ENCODE measurements around the gene VWC2L.

VWC2L gene

DNA sequence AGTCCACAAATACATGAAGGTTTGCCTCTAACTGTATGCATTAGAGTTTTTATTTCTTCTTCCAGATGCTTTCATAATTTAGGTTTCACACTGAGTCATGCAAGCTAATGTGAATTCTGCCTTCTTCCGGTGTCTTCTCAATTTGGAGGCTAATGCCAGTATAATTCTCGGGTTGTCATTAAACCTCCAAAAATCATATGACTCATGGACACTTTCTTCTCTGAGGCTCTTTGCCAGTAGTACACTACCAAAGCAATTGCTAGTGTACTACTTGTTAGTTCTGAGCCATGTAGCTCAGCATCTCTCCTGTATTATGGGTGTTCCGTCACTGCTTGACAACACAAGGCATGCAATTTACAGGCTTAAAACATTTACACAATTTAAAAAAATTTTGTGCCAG is 137.1 kb downstream of the VWC2L start:
- Histone ChIP-seq H2AFZ (ENCODE audit: low read length) (no peak overlapping the region), H3K4me1 (ENCODE audit: low read length) (no peaks in the 10 kb centered on the region), H3F3A (ENCODE audit: insufficient read depth, low read length) (no peaks in the 10 kb centered on the region), H3K9ac (ENCODE audit: low read length) (no peak overlapping the region), H3K4me3 (ENCODE audit: low read length) (no peak overlapping the region), H3K27me3 (replicated peaks; ENCODE audit: insufficient read depth, low read length) (no peaks in the 10 kb centered on the region), H3K9me3 (replicated peaks; ENCODE audit: insufficient read depth, low read length) (no peaks in the 10 kb centered on the region), H3K9me2 (replicated peaks; ENCODE audit: insufficient read depth, low read length) (no peaks in the 10 kb centered on the region), H3K36me3 (replicated peaks; ENCODE audit: insufficient read depth, low read length) (no peaks in the 10 kb centered on the region), H4K20me1 (ENCODE audit: insufficient read depth, low read length) (no peaks in the 10 kb centered on the region), H3K79me2 (ENCODE audit: low read length) (no peaks in the 10 kb centered on the region), H3K4me2 (ENCODE audit: low read depth, low read length) (no peak overlapping the region), H3K27ac (ENCODE audit: low read length) (no peak overlapping the region)
- TF ChIP-seq EZH2 (optimal IDR thresholded peaks at IDR 0.05; ENCODE audit: low read depth, low read length) (no peak), EZH2phosphoT487 (IDR thresholded peaks at IDR 0.05; ENCODE audit: low read length) (no peak)
- TF ChIP-seq, protein P1, sequence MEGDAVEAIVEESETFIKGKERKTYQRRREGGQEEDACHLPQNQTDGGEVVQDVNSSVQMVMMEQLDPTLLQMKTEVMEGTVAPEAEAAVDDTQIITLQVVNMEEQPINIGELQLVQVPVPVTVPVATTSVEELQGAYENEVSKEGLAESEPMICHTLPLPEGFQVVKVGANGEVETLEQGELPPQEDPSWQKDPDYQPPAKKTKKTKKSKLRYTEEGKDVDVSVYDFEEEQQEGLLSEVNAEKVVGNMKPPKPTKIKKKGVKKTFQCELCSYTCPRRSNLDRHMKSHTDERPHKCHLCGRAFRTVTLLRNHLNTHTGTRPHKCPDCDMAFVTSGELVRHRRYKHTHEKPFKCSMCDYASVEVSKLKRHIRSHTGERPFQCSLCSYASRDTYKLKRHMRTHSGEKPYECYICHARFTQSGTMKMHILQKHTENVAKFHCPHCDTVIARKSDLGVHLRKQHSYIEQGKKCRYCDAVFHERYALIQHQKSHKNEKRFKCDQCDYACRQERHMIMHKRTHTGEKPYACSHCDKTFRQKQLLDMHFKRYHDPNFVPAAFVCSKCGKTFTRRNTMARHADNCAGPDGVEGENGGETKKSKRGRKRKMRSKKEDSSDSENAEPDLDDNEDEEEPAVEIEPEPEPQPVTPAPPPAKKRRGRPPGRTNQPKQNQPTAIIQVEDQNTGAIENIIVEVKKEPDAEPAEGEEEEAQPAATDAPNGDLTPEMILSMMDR (IDR thresholded peaks at IDR 0.05; ENCODE audit: low read length), result no peak
- DNase-seq, result no peak

DNA sequence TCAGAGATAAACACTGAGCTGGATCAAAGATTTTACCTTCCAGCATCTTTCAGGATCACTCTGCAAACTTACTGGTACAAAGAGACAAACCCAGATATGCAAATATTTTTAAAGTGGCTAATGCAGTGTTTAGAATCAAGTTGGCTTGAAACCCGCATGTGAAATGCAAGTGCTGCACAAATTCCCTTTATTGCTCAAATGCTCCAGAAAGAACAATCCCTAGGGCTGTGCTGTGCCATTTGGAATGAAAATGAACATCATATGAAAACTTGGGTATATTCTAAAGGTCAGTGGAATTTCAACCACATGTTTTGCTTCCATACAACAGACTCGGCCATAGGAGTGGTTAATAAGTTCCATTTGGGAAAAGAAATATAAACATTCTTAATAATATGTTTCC is 139.1 kb downstream of the VWC2L start:
- Histone ChIP-seq H2AFZ (ENCODE audit: low read length) (no peak overlapping the region), H3K27ac (ENCODE audit: low read length) (no peak overlapping the region), H3K9ac (ENCODE audit: low read length) (no peak overlapping the region), H3K9me3 (replicated peaks; ENCODE audit: insufficient read depth, low read length) (no peaks in the 10 kb centered on the region), H3K36me3 (replicated peaks; ENCODE audit: insufficient read depth, low read length) (no peaks in the 10 kb centered on the region), H3K9me2 (replicated peaks; ENCODE audit: insufficient read depth, low read length) (no peaks in the 10 kb centered on the region), H3K27me3 (replicated peaks; ENCODE audit: insufficient read depth, low read length) (no peaks in the 10 kb centered on the region), H4K20me1 (ENCODE audit: insufficient read depth, low read length) (no peaks in the 10 kb centered on the region), H3K4me2 (ENCODE audit: low read depth, low read length) (no peak overlapping the region), H3K4me1 (ENCODE audit: low read length) (no peaks in the 10 kb centered on the region), H3F3A (ENCODE audit: insufficient read depth, low read length) (no peaks in the 10 kb centered on the region), H3K79me2 (ENCODE audit: low read length) (no peaks in the 10 kb centered on the region), H3K4me3 (ENCODE audit: low read length) (no peak overlapping the region)
- TF ChIP-seq EZH2phosphoT487 (IDR thresholded peaks at IDR 0.05; ENCODE audit: low read length) (no peak), EZH2 (optimal IDR thresholded peaks at IDR 0.05; ENCODE audit: low read depth, low read length) (no peak)
- TF ChIP-seq, protein P1 (IDR thresholded peaks at IDR 0.05; ENCODE audit: low read length), result no peak
- DNase-seq, result no peak

DNA sequence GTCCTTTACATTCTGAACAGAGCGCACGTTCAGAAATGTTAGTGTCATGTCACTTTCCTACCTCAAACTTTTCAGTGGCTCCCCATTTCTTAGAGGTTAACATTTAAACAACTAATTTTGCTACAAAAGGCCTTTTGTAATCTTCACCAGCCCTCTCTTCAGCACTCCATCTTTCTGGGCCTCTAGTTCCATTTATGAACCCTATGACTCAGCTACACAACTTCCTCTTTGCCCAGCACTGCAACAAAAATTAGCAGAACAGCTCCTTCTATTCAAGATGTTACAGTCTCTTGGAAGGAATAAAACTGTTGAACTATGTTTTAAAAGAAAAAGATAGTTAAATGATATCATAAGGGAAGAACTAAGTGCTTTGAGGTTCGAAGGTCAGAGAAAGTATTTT is 139.9 kb downstream of the VWC2L start:
- Histone ChIP-seq H3K9me3 (replicated peaks; ENCODE audit: insufficient read depth, low read length) (no peaks in the 10 kb centered on the region), H3K9ac (ENCODE audit: low read length) (no peak overlapping the region), H3K9me2 (replicated peaks; ENCODE audit: insufficient read depth, low read length) (no peaks in the 10 kb centered on the region), H3K79me2 (ENCODE audit: low read length) (no peaks in the 10 kb centered on the region), H3K4me2 (ENCODE audit: low read depth, low read length) (no peak overlapping the region), H3K27ac (ENCODE audit: low read length) (no peak overlapping the region), H3K36me3 (replicated peaks; ENCODE audit: insufficient read depth, low read length) (no peaks in the 10 kb centered on the region), H3K27me3 (replicated peaks; ENCODE audit: insufficient read depth, low read length) (no peaks in the 10 kb centered on the region), H4K20me1 (ENCODE audit: insufficient read depth, low read length) (no peaks in the 10 kb centered on the region), H3K4me1 (ENCODE audit: low read length) (no peaks in the 10 kb centered on the region), H3F3A (ENCODE audit: insufficient read depth, low read length) (no peaks in the 10 kb centered on the region), H2AFZ (ENCODE audit: low read length) (no peak overlapping the region), H3K4me3 (ENCODE audit: low read length) (no peak overlapping the region)
- TF ChIP-seq, protein P1 (IDR thresholded peaks at IDR 0.05; ENCODE audit: low read length), result no peak
- TF ChIP-seq EZH2phosphoT487 (IDR thresholded peaks at IDR 0.05; ENCODE audit: low read length), result no peak
- no peak for TF ChIP-seq EZH2 (optimal IDR thresholded peaks at IDR 0.05; ENCODE audit: low read depth, low read length)
- no peak for DNase-seq
